ENCODE measurements around the gene SYNDIG1L. TPM values are rescaled to one million over a fixed set of nuclear protein-coding genes. Genes with fewer than 3 reads are reported as not detected.

The SYNDIG1L gene
- total RNA-seq, 2 experiments from 2014 or later = not detected

DNA sequence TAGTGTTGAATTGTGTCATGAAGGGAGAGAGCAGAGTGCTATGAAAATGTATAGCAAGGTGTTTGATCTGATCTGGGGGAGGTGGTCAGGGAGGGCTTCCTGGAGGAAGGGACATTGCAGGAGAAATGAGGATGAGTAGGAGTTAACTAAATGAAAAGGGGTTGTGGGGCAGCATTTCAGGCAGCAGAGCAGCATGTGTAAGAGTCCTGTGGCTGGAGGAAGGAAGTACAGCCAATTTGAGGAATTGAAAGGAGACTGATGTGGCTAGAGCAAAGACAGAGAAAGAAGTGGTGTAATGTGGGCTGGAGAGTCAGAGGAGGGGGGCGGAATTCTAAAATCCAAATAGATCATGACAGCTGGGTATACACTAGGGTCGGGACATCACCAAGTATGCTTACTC is 46.6 kb upstream of the SYNDIG1L start:
- DNase-seq (no peak), ATAC-seq (ENCODE audit: poor library complexity) (no peak)
- no peaks in the 10 kb centered on the region for H3K9me3 Mint-ChIP-seq
- H3K36me3 Mint-ChIP-seq (ENCODE audit: low read depth) = peaks cover 18% of the 10 kb centered on the region
- Histone ChIP-seq H3K27ac (ENCODE audit: low read depth in 1 of 2, low read length in 2 of 2) (no peak overlapping the region), H3K9me3 (ENCODE audit: control insufficient read depth in 1 of 2, insufficient read depth in 1 of 2, low read length in 2 of 2) (no peaks in the 10 kb centered on the region), H3K27me3 (ENCODE audit: control insufficient read depth in 1 of 2, insufficient read depth in 2 of 2, low read length in 2 of 2) (no peaks in the 10 kb centered on the region), H3K4me3 (ENCODE audit: low read length) (no peak overlapping the region), H3K36me3 (ENCODE audit: insufficient read depth, low read length) (peaks cover 3% of the 10 kb centered on the region), H3K4me1 (ENCODE audit: insufficient read depth, low read length) (no peaks in the 10 kb centered on the region)
- no peak overlapping the region for H3K27ac Mint-ChIP-seq
- H3K4me3 Mint-ChIP-seq = no peak overlapping the region
- TF ChIP-seq, protein P1, sequence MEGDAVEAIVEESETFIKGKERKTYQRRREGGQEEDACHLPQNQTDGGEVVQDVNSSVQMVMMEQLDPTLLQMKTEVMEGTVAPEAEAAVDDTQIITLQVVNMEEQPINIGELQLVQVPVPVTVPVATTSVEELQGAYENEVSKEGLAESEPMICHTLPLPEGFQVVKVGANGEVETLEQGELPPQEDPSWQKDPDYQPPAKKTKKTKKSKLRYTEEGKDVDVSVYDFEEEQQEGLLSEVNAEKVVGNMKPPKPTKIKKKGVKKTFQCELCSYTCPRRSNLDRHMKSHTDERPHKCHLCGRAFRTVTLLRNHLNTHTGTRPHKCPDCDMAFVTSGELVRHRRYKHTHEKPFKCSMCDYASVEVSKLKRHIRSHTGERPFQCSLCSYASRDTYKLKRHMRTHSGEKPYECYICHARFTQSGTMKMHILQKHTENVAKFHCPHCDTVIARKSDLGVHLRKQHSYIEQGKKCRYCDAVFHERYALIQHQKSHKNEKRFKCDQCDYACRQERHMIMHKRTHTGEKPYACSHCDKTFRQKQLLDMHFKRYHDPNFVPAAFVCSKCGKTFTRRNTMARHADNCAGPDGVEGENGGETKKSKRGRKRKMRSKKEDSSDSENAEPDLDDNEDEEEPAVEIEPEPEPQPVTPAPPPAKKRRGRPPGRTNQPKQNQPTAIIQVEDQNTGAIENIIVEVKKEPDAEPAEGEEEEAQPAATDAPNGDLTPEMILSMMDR (IDR thresholded peaks at IDR 0.05) = no peak
- ChIA-PET POLR2A (no interaction called here), CTCF (no interaction called here)
- H3K4me1 Mint-ChIP-seq (ENCODE audit: low read depth) = no peaks in the 10 kb centered on the region
- H3K27me3 Mint-ChIP-seq = no peaks in the 10 kb centered on the region
- intact Hi-C loops (cut with DNase I, micrococcal nuclease) = no loop called here

DNA sequence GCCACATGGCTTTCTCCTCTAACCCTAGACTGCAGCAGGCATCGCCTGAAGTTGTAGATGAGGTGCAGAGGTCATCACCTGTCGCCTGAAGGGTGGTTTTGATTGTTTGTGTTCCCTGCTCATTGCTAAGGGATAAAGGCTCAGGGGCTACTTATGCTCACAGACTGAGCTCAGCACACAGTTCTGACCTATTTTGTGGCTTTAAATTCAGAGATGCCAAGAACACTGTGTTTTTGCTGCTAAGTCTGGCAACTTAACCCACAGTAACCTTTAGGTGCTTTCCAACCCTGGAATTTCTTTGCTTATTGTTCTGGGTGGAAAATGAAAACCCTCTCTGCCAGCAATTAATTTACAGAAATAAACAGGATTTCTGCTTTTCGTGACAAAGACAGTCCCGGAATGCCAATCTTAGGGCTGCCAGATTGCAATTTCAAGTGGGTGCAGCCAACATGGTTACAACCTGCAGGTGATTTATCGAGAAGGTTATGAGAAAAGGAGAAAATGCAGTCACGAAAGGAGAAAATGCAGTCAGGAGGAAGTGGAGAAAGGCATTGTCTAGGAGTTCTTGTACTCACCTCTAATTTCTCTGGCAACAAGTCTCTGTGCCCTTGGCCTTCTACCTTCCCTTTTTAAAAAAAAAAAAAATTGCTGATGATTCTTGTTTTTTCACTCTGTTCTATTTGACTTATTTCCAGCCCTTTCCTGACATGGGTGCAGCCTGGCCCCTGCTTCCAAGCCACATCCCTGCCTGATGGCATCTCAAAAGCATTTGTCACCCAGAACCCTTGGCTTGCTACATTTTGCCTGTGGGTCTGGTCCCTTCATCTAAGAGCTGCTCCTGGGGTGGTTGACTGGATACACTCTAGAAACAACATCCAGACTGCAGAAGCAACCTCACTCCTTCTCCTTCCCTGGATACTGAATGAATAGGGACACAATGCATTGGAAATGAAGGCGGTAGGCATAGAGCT is 43.8 kb upstream of the SYNDIG1L start:
- Mint-ChIP-seq H3K9me3 (no peaks in the 10 kb centered on the region), H3K27me3 (no peaks in the 10 kb centered on the region), H3K4me1 (ENCODE audit: low read depth) (no peaks in the 10 kb centered on the region), H3K27ac (no peak overlapping the region), H3K36me3 (ENCODE audit: low read depth) (peaks cover 14% of the 10 kb centered on the region), H3K4me3 (no peak overlapping the region)
- H3K36me3 ChIP-seq (ENCODE audit: insufficient read depth, low read length) = peaks cover 3% of the 10 kb centered on the region
- ATAC-seq (ENCODE audit: poor library complexity) = no peak
- H3K4me3 ChIP-seq (ENCODE audit: low read length) = no peak overlapping the region
- H3K9me3 ChIP-seq (ENCODE audit: control insufficient read depth in 1 of 2, insufficient read depth in 1 of 2, low read length in 2 of 2) = no peaks in the 10 kb centered on the region
- ChIA-PET POLR2A (no interaction called here), CTCF (no interaction called here)
- no peak overlapping the region for H3K27ac ChIP-seq (ENCODE audit: low read depth in 1 of 2, low read length in 2 of 2)
- DNase-seq = no peak
- TF ChIP-seq, protein P1 (IDR thresholded peaks at IDR 0.05) = no peak
- no peaks in the 10 kb centered on the region for H3K4me1 ChIP-seq (ENCODE audit: insufficient read depth, low read length)
- H3K27me3 ChIP-seq (ENCODE audit: control insufficient read depth in 1 of 2, insufficient read depth in 2 of 2, low read length in 2 of 2) = no peaks in the 10 kb centered on the region
- intact Hi-C loops (cut with DNase I, micrococcal nuclease) = no loop called here

DNA sequence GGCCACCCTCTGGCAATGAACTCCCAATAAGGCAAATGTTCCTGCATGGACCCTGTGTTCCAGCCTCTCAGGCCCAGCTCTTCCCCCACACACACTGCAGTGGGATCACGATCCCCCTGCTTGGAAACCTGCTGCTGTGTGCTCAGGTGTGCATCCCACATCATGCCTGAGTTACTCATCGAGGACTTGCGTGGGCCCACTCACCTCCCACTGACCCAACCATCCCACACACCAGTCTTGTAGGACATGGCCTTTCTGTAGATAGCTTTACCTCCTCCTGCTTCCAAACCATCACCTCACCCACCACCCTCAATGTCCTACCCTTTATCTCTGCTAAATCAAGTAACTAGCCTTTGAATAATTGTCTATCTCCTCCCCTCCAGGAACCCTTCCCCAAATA is 42.5 kb upstream of the SYNDIG1L start:
- DNase-seq = no peak
- H3K36me3 ChIP-seq (ENCODE audit: insufficient read depth, low read length) = no peaks in the 10 kb centered on the region
- ChIA-PET CTCF (no interaction called here), POLR2A (interaction anchor here (0.6 kb wide), 1 partner anchor 1003 kb away, joined by 3 read pairs; no protein-coding TSS in a partner anchor)
- no peaks in the 10 kb centered on the region for H3K9me3 Mint-ChIP-seq
- H3K27ac Mint-ChIP-seq = no peak overlapping the region
- H3K9me3 ChIP-seq (ENCODE audit: control insufficient read depth in 1 of 2, insufficient read depth in 1 of 2, low read length in 2 of 2) = no peaks in the 10 kb centered on the region
- no peak overlapping the region for H3K4me3 ChIP-seq (ENCODE audit: low read length)
- no peak for ATAC-seq (ENCODE audit: poor library complexity)
- H3K27me3 ChIP-seq (ENCODE audit: control insufficient read depth in 1 of 2, insufficient read depth in 2 of 2, low read length in 2 of 2) = no peaks in the 10 kb centered on the region
- no peak overlapping the region for H3K27ac ChIP-seq (ENCODE audit: low read depth in 1 of 2, low read length in 2 of 2)
- no peaks in the 10 kb centered on the region for H3K4me1 Mint-ChIP-seq (ENCODE audit: low read depth)
- H3K27me3 Mint-ChIP-seq = peaks cover 1% of the 10 kb centered on the region
- H3K36me3 Mint-ChIP-seq (ENCODE audit: low read depth) = peaks cover 8% of the 10 kb centered on the region
- intact Hi-C loops (cut with DNase I, micrococcal nuclease) = no loop called here
- H3K4me1 ChIP-seq (ENCODE audit: insufficient read depth, low read length) = no peaks in the 10 kb centered on the region
- TF ChIP-seq, protein P1 (IDR thresholded peaks at IDR 0.05) = no peak
- H3K4me3 Mint-ChIP-seq = no peak overlapping the region

Data from CD4-positive, alpha-beta T cell (primary cell).